Hematopoietic multipotent progenitor cell treated with erythropoietin and hydrocortisone succinate and interleukin-3 and kit ligand, for 8 days (in vitro differentiated cells): ENCODE results near the gene SHANK1.
"Not testable (repeated sequence)": the region's sequence is repeated elsewhere in the genome, so short reads cannot be mapped to it uniquely, and the experiment has no call there.

ENCODE experiments used
- DNase-seq: peaks from one replicate; pipeline ENCODE4 v3.0.0-alpha.2; 2015

The SHANK1 gene

DNA sequence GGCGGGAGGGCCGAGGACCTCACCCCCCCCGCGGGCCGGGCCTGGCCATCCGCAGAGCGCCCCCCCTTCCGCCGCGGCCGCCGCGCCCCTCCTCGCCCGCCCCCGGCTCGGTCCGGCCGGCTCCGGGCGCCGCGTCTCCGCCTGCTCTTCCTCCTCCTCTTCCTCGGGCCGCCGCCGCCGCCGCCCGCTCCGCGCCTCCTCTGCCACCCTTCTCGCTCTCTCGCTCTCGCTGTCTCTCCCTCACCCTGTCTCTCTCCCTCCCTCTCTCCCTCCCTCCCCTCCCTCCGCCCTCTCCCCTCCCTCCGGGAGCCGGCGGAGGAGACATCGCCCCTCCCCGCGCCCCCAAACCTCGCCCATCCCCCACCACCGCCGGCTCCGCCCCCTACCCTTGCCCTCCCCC, at the start of gene SHANK1:
Gene SHANK1 (minus strand): TSS at position 237 of the 400 bp plus-strand sequence. CDS start 2,883 bp downstream, outside the sequence.
- DNase-seq, result no peak

GRCh38 chr19:50768277-50768676, 48.7 kb upstream of the SHANK1 start:
- no peak for DNase-seq

GRCh38 chr19:50767263-50767662, 47.7 kb upstream of the SHANK1 start:
- not testable (repeated sequence) for DNase-seq

DNA sequence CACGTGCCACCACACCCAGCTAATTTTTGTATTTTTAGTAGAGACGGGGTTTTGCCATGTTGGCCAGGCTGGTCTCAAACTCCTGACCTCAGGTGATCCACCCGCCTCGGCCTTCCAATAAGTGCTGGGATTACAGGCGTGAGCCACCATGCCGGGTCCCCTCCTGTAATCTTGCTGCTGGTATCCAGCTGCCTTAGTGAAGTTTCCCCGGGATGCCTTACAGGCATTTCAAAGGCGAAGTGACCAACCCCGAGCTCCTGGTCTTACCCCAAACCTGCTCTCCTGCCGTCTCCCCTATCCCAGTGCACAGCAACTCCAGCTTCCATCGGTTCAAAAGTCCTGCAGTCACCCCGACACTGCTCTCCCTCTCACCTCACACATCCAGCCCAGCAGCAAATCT, 47.1 kb upstream of the SHANK1 start:
- not testable (repeated sequence) for DNase-seq

- no peak for DNase-seq
These were observed 44.8 kb upstream of the SHANK1 start for GRCh38 chr19:50764409-50764808.

- DNase-seq, result not testable (repeated sequence)
These were observed 43.9 kb upstream of the SHANK1 start for GRCh38 chr19:50763521-50763920.

- DNase-seq, result not testable (repeated sequence)
These were observed 41.9 kb upstream of the SHANK1 start for GRCh38 chr19:50761501-50761900.

GRCh38 chr19:50759886-50760285, 40.3 kb upstream of the SHANK1 start:
- peak; percentile 66 for DNase-seq

DNA sequence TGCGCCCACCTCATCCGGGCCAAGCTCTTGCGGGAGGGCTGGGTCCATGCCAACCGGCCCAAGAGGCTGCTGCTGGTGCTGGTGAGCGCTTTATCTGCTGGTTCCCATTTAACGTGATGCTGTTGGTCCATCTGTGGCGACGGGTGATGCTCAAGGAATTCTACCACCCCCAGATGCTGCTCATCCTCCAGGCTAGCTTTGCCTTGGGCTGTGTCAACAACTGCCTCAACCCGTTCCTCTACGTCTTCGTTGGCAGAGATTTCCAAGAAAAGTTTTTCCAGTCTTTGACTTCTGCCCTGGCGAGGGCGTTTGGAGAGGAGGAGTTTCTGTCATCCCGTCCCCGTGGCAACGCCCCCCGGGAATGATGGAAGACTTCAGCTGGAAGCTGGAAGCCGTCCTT, 39.5 kb upstream of the SHANK1 start:
- DNase-seq, result not testable (repeated sequence)

- not testable (repeated sequence) for DNase-seq
These were observed 38.0 kb upstream of the SHANK1 start for GRCh38 chr19:50757624-50758023.

GRCh38 chr19:50756244-50756643, 36.6 kb upstream of the SHANK1 start:
- DNase-seq, result not testable (repeated sequence)

DNA sequence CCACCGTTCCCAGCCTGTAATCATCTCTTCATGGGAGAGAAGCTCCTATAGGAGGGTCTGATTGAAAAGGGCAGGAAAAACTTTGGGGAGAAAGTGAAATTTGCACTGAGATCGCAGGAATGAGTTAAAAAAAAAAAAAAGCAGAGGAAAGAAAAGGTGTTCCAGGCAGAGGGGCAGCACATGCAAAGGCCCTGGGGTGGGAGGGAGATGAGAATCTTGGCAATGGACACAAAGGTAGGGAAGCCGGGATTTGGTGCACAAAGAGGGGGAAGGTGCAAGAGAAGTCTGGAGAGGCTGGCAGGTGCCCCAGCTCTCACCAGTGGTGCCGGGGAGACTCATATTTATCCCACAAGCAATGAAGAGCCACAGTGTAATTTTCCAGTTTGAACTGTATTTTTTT, 34.3 kb upstream of the SHANK1 start:
- DNase-seq, result no peak

- DNase-seq, result no peak
These were observed 30.4 kb upstream of the SHANK1 start for GRCh38 chr19:50750010-50750409.

- no peak for DNase-seq
These were observed 29.9 kb upstream of the SHANK1 start for GRCh38 chr19:50749490-50749889.

DNA sequence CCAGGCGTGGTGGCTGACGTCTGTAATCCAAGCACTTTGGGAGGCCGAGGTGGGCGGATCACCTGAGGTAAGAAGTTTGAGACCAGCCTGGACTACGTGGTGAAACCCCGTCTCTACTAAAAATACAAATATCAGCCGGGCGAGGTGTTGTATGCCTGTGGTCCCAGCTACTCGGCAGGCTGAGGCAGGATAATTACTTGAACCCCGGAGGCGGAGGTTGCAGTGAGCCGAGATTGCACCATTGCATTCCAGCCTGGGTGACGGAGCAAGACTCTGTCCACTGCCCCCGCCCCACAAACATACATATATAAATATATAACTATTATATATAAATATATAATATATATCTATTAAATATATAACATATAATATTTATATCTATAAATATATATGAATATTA, 27.5 kb upstream of the SHANK1 start:
- DNase-seq, result not testable (repeated sequence)

GRCh38 chr19:50745221-50745620, 25.6 kb upstream of the SHANK1 start:
- no peak for DNase-seq

DNA sequence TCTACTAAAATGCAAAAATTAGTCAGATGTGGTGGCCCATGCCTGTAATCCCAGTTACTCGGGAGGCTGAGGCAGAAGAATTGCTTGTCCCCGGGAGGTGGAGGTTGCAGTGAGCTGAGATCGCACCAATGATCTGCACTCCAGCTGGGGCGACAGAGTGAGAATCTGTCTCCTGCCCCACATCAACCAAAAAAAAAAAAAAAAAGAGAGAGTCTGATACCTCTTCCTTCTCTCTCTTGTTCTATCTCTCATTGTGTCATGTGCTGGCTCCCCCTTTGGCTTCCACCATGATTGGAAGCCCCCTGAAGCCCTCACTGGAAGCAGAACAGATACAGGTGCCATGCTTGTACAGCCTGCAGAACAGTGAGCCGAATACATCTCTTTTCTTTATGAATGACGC, 23.9 kb upstream of the SHANK1 start:
- DNase-seq, result no peak

GRCh38 chr19:50741179-50741933, 21.8 kb upstream of the SHANK1 start:
- peak; percentile 80 for DNase-seq

DNA sequence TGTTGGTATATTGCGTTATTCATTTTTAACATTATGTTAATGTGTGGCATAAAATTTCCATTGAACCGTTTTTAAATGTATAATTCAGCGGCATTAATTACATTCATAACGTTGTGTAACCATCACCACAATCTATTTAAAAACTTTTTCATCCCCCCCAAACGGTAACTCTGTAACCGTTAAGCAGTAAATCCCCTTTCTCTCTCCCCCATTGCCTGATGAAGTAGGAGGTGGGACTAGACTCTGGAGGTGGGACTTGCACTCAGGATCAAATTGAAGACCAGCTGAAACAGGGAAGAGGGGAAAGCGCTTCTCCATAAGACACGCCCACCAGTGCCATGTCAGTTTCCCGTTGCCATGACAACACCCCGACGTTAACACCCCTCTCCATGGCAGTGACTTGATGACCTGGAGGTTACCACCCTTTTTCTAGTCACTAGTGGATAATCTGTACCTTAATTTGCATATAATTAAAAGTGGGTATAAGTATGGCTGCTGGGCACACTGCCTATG, 20.4 kb upstream of the SHANK1 start:
- peak; percentile 59 for DNase-seq

- no peak for DNase-seq
These were observed 19.7 kb upstream of the SHANK1 start for GRCh38 chr19:50739132-50739913.

DNA sequence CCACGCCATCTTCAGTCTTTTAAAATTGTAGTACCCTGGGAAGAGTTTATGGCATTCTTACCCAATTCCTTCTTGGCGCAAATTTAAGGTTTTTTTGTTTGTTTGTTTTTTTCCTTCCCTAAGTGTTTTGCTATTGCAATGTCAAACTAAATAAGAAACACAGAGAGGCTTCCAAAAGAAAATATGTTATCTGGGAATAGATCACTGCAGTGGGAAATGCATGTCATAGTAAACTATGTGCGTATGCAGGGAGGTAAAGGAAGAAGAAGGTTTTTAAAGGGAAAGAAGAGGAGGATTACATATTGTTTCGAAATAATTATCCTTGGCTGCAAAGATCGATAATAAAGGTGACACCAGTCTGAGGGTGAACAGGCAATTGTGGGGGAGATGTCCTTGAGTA, 16.7 kb upstream of the SHANK1 start:
- DNase-seq, result no peak

DNA sequence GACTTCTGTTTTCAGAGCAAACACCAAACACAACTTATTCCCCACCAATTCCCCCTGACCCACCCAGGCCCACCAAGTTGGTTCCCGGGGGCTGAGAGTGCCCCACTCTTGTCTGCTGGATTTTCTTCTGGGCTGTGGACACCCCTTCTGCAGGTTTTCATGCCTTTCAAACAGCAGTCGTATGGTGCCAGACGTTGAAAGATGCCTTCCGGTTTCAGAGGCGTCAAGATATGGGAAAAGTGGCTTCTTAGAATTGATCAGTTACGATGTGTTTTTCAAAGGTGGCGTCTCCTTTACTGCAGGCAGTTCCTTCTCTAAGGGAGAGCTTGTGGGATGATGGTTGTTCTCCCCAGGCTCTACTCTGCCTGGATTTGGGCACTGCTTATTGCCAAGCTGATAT, 16.3 kb upstream of the SHANK1 start:
- no peak for DNase-seq

DNA sequence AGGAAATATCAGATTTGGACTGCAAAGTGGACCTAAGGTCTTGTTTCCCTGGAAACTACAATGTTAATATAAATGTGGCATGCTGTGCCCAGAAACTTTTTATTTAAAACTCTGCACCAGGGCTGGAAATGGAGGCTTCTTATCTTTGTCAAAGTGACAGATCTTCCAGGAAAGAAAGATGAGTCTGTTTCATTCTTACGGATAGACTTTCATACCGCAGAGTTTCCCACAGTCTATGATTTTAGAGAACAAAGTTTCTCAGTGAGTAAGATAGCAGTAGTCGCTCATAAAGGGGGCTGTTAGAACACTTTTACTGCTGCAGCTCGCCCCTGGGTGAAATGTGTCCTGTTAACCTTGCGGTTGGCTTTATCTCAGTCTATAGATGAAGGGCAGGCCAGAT, 10.3 kb upstream of the SHANK1 start:
- no peak for DNase-seq
